DMS79 (cell line): ENCODE results near the gene TSGA10IP.

Source experiments
- DNase-seq: peaks from one replicate; lab custom pipeline; 2025; lab: John Stamatoyannopoulos, UW

Gene TSGA10IP

DNA sequence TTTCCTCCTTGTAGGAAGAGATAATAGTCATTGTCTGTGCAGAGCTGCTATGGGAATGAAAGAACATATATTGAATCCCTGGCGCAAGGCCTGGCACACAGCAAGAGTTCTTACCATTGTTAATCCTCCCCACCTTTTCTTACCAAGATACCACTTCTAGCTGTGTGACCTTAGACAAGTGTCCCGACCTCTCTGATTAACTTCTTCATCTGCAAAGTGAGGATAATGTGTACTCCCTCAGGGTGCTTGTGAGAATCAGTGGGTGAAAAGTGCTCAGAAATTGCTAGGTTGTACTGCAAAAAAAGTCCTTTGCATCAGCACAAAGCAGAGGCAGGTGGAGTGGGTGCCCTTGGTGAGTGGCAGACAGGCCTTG lies 62.8 kb downstream of the TSGA10IP start:
- no peak for DNase-seq

DNA sequence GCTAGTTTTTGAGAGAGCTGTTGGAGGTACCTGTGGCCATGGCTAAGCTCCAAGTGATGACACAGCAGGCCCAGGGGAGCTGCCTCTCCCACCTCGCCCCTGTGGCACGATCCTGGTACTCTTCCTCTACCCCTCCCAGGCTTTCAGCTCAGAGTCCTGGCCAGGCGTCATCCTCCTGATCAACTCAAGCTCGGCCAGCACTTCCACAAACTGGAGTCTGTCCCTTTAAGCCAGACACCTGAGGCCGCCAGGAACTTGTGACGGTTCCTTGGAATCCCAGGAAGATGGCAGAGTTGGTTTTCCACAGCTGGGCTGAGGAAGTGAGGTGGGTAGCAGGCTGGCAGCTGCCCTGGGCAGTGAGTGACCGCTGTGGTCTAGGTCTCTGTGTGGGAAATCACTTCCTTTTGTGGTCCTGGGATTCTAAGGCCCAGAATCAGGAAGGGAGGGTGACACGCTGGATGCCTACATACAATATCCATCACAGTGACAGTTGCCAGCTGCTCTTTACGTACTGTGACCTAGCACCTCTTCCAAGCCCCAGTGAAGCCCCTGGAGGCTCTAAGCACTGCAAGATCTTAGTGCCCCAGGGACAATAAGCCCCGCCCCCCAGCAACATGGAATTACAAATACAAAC lies 63.3 kb downstream of the TSGA10IP start:
- no peak for DNase-seq
